HEK293T (cell line): ENCODE data around the gene PLD5.

Experiments
- CTCF ChIA-PET: fragments of 350-600 bp; formaldehyde crosslinking; extraction: SDS; loops from one replicate; lab custom pipeline; 2021; ENCODE audit warnings: antibody characterized with exemption, inconsistent platforms; lab: Yijun Ruan, JAX
- POLR2A ChIA-PET: fragments of 350-600 bp; formaldehyde crosslinking; extraction: SDS; loops from one replicate; lab custom pipeline; 2020; ENCODE audit warnings: antibody characterized with exemption, inconsistent platforms; lab: Yijun Ruan, JAX
- DNase-seq: peaks from one replicate; pipeline ENCODE4 v3.0.0; 2012; ENCODE audit warnings: mixed read lengths; ENCODE audit errors: extremely low spot score
- ARNT ChIP-seq: fragments of 450-650 bp; IDR thresholded peaks from 2 replicates; pipeline ENCODE4 v1.6.1; 2017; ENCODE audit warnings: mild to moderate bottlenecking
- BHLHE40 ChIP-seq: fragments of 450-650 bp; IDR thresholded peaks from 2 replicates; pipeline ENCODE4 v1.6.1; 2016; ENCODE audit warnings: mild to moderate bottlenecking, moderate library complexity, borderline replicate concordance
- CTBP1 ChIP-seq: fragments of 450-650 bp; IDR thresholded peaks from 2 replicates; pipeline ENCODE4 v1.6.1; 2016; ENCODE audit warnings: borderline replicate concordance
- ELF4 ChIP-seq: fragments of 450-650 bp; IDR thresholded peaks from 2 replicates; pipeline ENCODE4 v1.6.1; 2017; ENCODE audit warnings: antibody characterized with exemption
- FOXA1 ChIP-seq: fragments of 450-650 bp; IDR thresholded peaks from 2 replicates; pipeline ENCODE4 v1.6.1; 2016; ENCODE audit warnings: mild to moderate bottlenecking
- FOXK2 ChIP-seq: fragments of 450-650 bp; IDR thresholded peaks from 2 replicates; pipeline ENCODE4 v1.6.1; 2016; ENCODE audit warnings: mild to moderate bottlenecking
- FOXM1 ChIP-seq: fragments of 450-650 bp; IDR thresholded peaks from 2 replicates; pipeline ENCODE4 v1.6.1; 2017; ENCODE audit warnings: mild to moderate bottlenecking, borderline replicate concordance
- HDGF ChIP-seq: fragments of 450-650 bp; IDR thresholded peaks from 2 replicates; pipeline ENCODE4 v1.6.1; 2017; ENCODE audit warnings: antibody characterized with exemption, borderline replicate concordance
- L3MBTL2 ChIP-seq: fragments of 450-650 bp; conservative IDR thresholded peaks from 2 replicates; pipeline ENCODE4 v1.6.1; 2016; ENCODE audit warnings: mild to moderate bottlenecking
- LEF1 ChIP-seq: fragments of 450-650 bp; IDR thresholded peaks from 2 replicates; pipeline ENCODE4 v1.6.1; 2017; ENCODE audit warnings: mild to moderate bottlenecking, borderline replicate concordance
- NFRKB ChIP-seq: fragments of 450-650 bp; IDR thresholded peaks from 2 replicates; pipeline ENCODE4 v1.6.1; 2016; ENCODE audit warnings: mild to moderate bottlenecking, moderate library complexity
- SP1 ChIP-seq: fragments of 450-650 bp; IDR thresholded peaks from 2 replicates; pipeline ENCODE4 v1.6.1; 2017
- SUZ12 ChIP-seq: fragments of 450-650 bp; IDR thresholded peaks from 2 replicates; pipeline ENCODE4 v1.6.1; 2016; ENCODE audit warnings: mild to moderate bottlenecking
- TARDBP ChIP-seq: fragments of 450-650 bp; IDR thresholded peaks from 2 replicates; pipeline ENCODE4 v1.6.1; 2016
- ZNF384 ChIP-seq: fragments of 450-650 bp; IDR thresholded peaks from 2 replicates; pipeline ENCODE4 v1.6.1; 2016
- TF ChIP-seq, protein P1 (sequence below): fragments of 450-650 bp; IDR thresholded peaks from 2 replicates; pipeline ENCODE4 v1.6.1; 2016

PLD5 gene

DNA sequence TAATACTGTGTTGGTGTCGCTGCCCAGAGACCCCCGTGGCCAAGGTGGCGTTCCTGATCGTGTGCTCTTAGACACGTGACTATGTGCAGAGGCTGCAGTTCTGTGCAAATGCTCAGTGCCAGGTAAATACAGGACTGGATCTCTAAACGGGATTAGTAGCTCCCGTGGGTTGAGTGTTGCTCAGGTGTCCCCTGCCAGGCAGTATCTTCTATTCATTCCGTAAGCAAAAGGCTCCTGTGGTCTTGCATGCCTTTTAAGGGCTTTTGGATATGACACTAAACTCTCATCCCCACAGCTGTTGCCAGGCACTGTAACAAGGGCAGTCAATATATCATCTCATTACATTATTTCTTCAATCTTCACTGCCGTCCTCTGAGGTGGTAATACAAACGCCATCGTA lies 431.4 kb downstream of the PLD5 start:
- CTCF ChIA-PET: no interaction called here
- POLR2A ChIA-PET: no interaction called here
- no peak for TF ChIP-seq NFRKB
- TF ChIP-seq FOXA1: no peak
- no peak for TF ChIP-seq ARNT
- TF ChIP-seq ELF4: no peak
- TF ChIP-seq FOXM1: no peak
- no peak for TF ChIP-seq ZNF384
- no peak for TF ChIP-seq HDGF
- no peak for TF ChIP-seq BHLHE40
- TF ChIP-seq SP1: no peak
- TF ChIP-seq, protein P1, sequence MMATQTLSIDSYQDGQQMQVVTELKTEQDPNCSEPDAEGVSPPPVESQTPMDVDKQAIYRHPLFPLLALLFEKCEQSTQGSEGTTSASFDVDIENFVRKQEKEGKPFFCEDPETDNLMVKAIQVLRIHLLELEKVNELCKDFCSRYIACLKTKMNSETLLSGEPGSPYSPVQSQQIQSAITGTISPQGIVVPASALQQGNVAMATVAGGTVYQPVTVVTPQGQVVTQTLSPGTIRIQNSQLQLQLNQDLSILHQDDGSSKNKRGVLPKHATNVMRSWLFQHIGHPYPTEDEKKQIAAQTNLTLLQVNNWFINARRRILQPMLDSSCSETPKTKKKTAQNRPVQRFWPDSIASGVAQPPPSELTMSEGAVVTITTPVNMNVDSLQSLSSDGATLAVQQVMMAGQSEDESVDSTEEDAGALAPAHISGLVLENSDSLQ: no peak
- TF ChIP-seq L3MBTL2: no peak
- no peak for TF ChIP-seq SUZ12
- TF ChIP-seq TARDBP: no peak
- TF ChIP-seq FOXK2: no peak
- no peak for DNase-seq

DNA sequence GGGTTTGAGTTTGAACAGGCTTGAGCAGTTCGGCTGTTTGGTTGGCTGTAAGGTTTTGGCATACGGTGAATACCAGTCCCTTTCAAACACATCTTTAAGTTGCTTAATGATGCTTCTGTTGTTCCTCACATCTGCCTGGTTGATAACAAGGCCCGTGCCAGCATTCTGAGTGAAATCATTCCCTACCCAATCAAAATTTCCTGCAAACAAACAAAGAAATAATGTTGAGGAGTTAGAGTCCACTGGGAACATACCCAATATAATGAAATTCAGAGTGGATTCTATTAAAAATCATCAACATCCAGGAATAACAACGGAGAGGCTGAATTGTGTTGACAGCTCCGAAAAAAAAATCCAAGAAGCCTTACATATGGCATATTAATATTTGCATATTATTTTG lies 434.6 kb downstream of the PLD5 start:
- ChIA-PET POLR2A (no interaction called here), CTCF (no interaction called here)
- TF ChIP-seq HDGF: no peak
- TF ChIP-seq, protein P1: no peak
- no peak for TF ChIP-seq SUZ12
- no peak for DNase-seq

DNA sequence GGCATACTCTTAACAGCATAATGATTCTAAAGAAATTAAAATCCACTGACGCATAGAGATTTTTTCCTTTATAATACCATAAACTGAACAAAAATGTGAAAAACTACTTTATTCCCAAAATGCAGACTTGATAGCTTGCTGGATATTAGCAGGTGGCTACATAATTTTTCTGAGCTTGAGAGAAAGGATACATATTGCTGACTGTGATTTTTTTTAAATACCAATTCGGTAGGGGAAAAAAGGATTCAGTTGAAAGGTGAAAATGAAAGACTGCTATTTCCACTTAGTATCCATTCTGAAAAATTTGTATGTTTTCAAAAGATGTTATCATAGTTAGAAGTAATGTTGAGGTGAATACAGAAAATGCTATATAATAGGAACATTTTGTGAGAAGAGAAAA lies 435.6 kb downstream of the PLD5 start:
- ChIA-PET POLR2A (no interaction called here), CTCF (no interaction called here)
- DNase-seq: no peak
- TF ChIP-seq SP1: no peak
- TF ChIP-seq, protein P1: no peak
- no peak for TF ChIP-seq TARDBP
- TF ChIP-seq LEF1: no peak
- TF ChIP-seq BHLHE40: no peak
- no peak for TF ChIP-seq CTBP1

DNA sequence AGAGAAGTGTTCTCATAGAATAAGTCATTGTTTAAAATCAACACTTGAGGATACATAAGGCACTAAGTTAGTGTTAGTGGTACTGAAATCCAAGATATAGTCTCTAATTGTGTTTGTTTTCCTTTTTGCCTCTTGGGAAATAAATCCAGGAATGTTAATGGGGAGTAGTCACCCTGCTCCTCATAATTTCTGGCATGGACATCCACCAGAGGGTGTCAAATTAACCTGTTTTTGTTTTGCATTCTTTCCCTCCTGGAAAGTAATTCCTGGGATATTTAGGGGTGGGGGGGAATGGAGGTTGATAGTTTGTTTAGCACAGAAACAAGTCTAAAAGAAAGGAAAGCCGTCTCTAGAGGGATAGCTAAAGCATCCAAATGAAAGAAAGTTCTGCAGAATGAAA lies 437.8 kb downstream of the PLD5 start:
- ChIA-PET CTCF (no interaction called here), POLR2A (no interaction called here)
- no peak for DNase-seq
- TF ChIP-seq SUZ12: no peak
- TF ChIP-seq SP1: no peak
- TF ChIP-seq TARDBP: no peak
- TF ChIP-seq HDGF: no peak
- TF ChIP-seq ELF4: no peak
- TF ChIP-seq LEF1: no peak

DNA sequence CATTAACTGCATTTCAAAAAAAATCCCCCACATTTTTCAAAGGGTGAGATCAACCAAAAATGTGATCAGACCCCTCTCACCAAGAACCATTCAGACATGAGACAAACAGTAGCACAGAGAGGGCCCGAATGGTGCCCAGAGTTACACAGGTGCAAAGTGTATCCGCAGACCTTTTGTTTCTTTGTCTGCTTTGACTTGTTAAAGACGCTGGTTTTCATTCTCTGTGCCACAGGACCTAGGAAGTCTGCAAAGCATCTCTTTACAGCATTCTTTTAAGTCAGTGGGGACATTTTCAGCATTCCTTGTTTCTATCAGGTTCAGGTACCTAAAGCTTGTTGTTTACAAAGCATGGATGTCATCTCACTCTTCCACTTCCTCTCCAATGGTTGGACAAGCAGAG lies 438.4 kb downstream of the PLD5 start:
- TF ChIP-seq FOXA1 (no peak), ELF4 (no peak), SUZ12 (no peak), NFRKB (no peak), BHLHE40 (no peak), FOXM1 (no peak)
- TF ChIP-seq, protein P1: no peak
- CTCF ChIA-PET: no interaction called here
- no peak for DNase-seq

DNA sequence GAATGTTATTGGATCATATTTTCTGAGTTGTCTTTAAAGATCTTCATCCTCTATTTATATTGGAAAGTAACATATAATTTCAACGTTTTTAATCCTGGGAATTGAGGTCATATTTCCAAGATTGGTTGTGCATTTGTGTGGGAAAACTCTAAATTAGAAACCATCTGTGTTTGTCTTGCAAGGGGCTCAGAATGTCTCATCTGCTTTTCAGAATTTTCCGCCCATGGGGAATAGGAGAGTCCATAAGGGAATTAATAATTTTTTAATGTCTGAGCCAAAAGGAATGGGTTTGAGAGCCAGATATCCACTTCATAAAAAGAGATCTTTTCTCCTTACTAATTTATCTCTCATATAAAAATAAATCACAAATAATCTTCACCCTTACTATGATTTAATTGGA lies 440.8 kb downstream of the PLD5 start:
- CTCF ChIA-PET: no interaction called here
- no peak for DNase-seq
- POLR2A ChIA-PET: no interaction called here

More for the DNA sequence above, 438.4 kb downstream of the PLD5 start:
- POLR2A ChIA-PET: no interaction called here

More for the DNA sequence above, 440.8 kb downstream of the PLD5 start:
- TF ChIP-seq TARDBP (no peak), FOXM1 (no peak), FOXA1 (no peak), ELF4 (no peak), NFRKB (no peak), BHLHE40 (no peak), LEF1 (no peak), ARNT (no peak), SP1 (no peak), SUZ12 (no peak)
- TF ChIP-seq, protein P1: no peak
